CD8-positive, alpha-beta memory T cell (primary cell): ENCODE results near the gene FARS2. TPM values are rescaled to one million over a fixed set of nuclear protein-coding genes. Genes with fewer than 3 reads are reported as not detected.

Experiments used
- CTCF ChIA-PET: fragments of 350-600 bp; sonication (Branson Sonifier 250); formaldehyde crosslinking; loops from one replicate; lab custom pipeline; 2021; ENCODE audit warnings: antibody characterized with exemption; lab: Charles Lee
- POLR2A ChIA-PET: fragments of 350-600 bp; sonication (Branson Sonifier 250); formaldehyde crosslinking; loops from one replicate; lab custom pipeline; 2021; ENCODE audit warnings: antibody characterized with exemption; lab: Charles Lee
- DNase-seq, 5 donors: peaks; one replicate each; pipeline versions ENCODE4 v3.0.0 to v3.0.0-alpha.2; 2020 to 2022; ENCODE audit warnings: mixed read lengths in 1 of 5
- H3K27ac ChIP-seq: one replicate; pipeline ENCODE4 v1.7.0; 2013; ENCODE audit warnings: low read depth, mild to moderate bottlenecking, low read length, moderate library complexity
- H3K27me3 ChIP-seq: 2 replicates; pipeline ENCODE4 v1.7.0; 2013; ENCODE audit warnings: low read length, mild to moderate bottlenecking; ENCODE audit not compliant: insufficient read depth, poor library complexity, severe bottlenecking
- H3K36me3 ChIP-seq: 2 replicates; pipeline ENCODE4 v1.7.0; 2013; ENCODE audit warnings: mild to moderate bottlenecking, low read length, moderate library complexity; ENCODE audit not compliant: insufficient read depth
- H3K4me1 ChIP-seq: 2 replicates; pipeline ENCODE4 v1.7.0; 2013; ENCODE audit warnings: mild to moderate bottlenecking, low read length, moderate library complexity; ENCODE audit not compliant: insufficient read depth
- H3K4me3 ChIP-seq: 2 replicates; pipeline ENCODE4 v1.7.0; 2013; ENCODE audit warnings: mild to moderate bottlenecking, low read length
- H3K9me3 ChIP-seq: 2 replicates; pipeline ENCODE4 v1.7.0; 2013; ENCODE audit warnings: mild to moderate bottlenecking, low read length
- H3K27ac Mint-ChIP-seq, 8 donors: one replicate each; pipeline ENCODE4 v1.8.0; 2020 to 2021; ENCODE audit warnings: mixed read lengths in 8 of 8, mild to moderate bottlenecking in 6 of 8, inconsistent platforms in 3 of 8, moderate library complexity in 3 of 8
- H3K27me3 Mint-ChIP-seq, 2 donors: one replicate each; pipeline ENCODE4 v1.8.0; 2020 to 2021; ENCODE audit warnings: mixed read lengths in 2 of 2, mild to moderate bottlenecking in 1 of 2, moderate library complexity in 1 of 2
- H3K36me3 Mint-ChIP-seq, 3 donors: one replicate each; pipeline ENCODE4 v1.8.0; 2020 to 2021; ENCODE audit warnings: mixed read lengths in 3 of 3, inconsistent platforms in 1 of 3, mild to moderate bottlenecking in 1 of 3
- H3K4me1 Mint-ChIP-seq, 3 donors: one replicate each; pipeline ENCODE4 v1.8.0; 2020 to 2021; ENCODE audit warnings: mixed read lengths in 3 of 3, inconsistent platforms in 1 of 3, mild to moderate bottlenecking in 1 of 3
- H3K4me3 Mint-ChIP-seq, 7 donors: one replicate each; pipeline ENCODE4 v1.8.0; 2020 to 2021; ENCODE audit warnings: mixed read lengths in 7 of 7, mild to moderate bottlenecking in 6 of 7, moderate library complexity in 4 of 7, inconsistent platforms in 2 of 7
- H3K9me3 Mint-ChIP-seq, 5 donors: one replicate each; pipeline ENCODE4 v1.8.0; 2020 to 2022; ENCODE audit warnings: mixed read lengths in 5 of 5, mild to moderate bottlenecking in 3 of 5, moderate library complexity in 2 of 5, inconsistent platforms in 1 of 5
- polyA plus RNA-seq: library from polyadenylated mRNA; unstranded; fragments of 300-500 nt; fragmentation: Illumina TruSeq; gene quantifications from one replicate; pipeline ENCODE4 v1.2.3, GENCODE V29; 2021
- total RNA-seq, 2 experiments: library from RNA; stranded (reverse); gene quantifications; one replicate each; pipeline ENCODE4 v1.2.3, GENCODE V29; 2021

FARS2 gene
- total and polyA plus RNA-seq, 3 experiments from 2014 or later = 24.5 to 26.0 (median 24.9) TPM

GRCh38 chr6:5498579-5498899 is 237.2 kb downstream of the FARS2 start:
- Mint-ChIP-seq H3K9me3 (no peaks in the 10 kb centered on the region), H3K4me3 (peak overlapping the region in 6 of 7 donors; percentile 42 to 79 (median 72)), H3K27me3 (no peaks in the 10 kb centered on the region), H3K4me1 (peaks cover 17 to 32% (median 32%) of the 10 kb centered on the region in 3 donors), H3K27ac (peak overlapping the region in 6 of 8 donors; percentile 6 to 91 (median 48)), H3K36me3 (peaks cover 8 to 12% (median 12%) of the 10 kb centered on the region in 3 donors)
- no peaks in the 10 kb centered on the region for H3K36me3 ChIP-seq
- DNase-seq = no peak
- no peak overlapping the region for H3K27ac ChIP-seq
- no peaks in the 10 kb centered on the region for H3K27me3 ChIP-seq
- POLR2A ChIA-PET = no interaction called here
- H3K4me3 ChIP-seq = no peak overlapping the region
- CTCF ChIA-PET = no interaction called here
- H3K4me1 ChIP-seq = no peaks in the 10 kb centered on the region
- H3K9me3 ChIP-seq = no peaks in the 10 kb centered on the region

DNA sequence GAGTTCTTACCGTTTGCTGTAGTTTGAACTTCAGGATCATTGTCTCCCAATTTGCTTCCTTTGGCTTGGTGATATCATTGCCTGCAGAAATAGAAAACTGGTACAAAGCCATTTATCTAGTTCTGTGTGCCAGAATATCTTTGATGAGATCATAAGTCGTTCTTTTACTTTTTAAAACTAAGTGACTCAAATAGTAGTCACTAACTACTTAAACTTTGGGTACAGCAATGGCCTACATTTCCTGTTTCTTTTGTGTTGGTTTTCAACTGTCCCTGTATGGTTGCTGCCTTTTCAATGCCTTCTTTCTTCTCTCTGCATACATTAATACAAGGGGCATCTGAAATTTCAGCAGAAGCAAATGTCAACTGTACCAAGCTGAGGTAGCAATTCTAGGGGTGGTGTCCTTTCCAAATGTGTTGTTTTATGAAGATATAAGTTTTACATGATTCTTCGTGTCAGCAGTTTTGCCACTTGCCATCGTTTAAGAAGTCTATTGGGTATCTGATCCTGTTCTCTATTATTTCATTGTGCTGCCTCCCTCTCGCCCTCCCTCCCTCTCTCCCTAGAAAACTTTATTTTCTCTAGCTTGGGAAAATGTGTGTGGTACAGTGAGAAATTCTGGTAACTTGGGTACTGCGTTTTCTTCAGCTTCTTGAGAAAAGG is 238.5 kb downstream of the FARS2 start:
- no peaks in the 10 kb centered on the region for H3K36me3 ChIP-seq
- H3K9me3 ChIP-seq = no peaks in the 10 kb centered on the region
- POLR2A ChIA-PET = interaction anchor here (0.7 kb wide), 1 partner anchor 632 kb away, joined by 3 read pairs; no protein-coding TSS in a partner anchor
- Mint-ChIP-seq H3K4me1 (peaks cover 17 to 32% (median 32%) of the 10 kb centered on the region in 3 donors), H3K9me3 (no peaks in the 10 kb centered on the region), H3K27me3 (no peaks in the 10 kb centered on the region), H3K4me3 (peak overlapping the region in 2 of 7 donors; percentile 18 to 33), H3K36me3 (peaks cover 8 to 12% (median 9%) of the 10 kb centered on the region in 3 donors), H3K27ac (peak overlapping the region in 4 of 8 donors; percentile 17 to 55 (median 44))
- no peak overlapping the region for H3K27ac ChIP-seq
- H3K4me1 ChIP-seq = no peaks in the 10 kb centered on the region
- no peak overlapping the region for H3K4me3 ChIP-seq
- CTCF ChIA-PET = interaction anchor here (1.2 kb wide), 1 partner anchor 29 kb away, joined by 3 read pairs; no protein-coding TSS in a partner anchor
- H3K27me3 ChIP-seq = no peaks in the 10 kb centered on the region
- DNase-seq = no peak

GRCh38 chr6:5501837-5502236 is 240.5 kb downstream of the FARS2 start:
- Mint-ChIP-seq H3K27ac (peak overlapping the region in 2 of 8 donors; percentile 46 to 58), H3K9me3 (no peaks in the 10 kb centered on the region), H3K36me3 (peaks cover 8 to 12% (median 11%) of the 10 kb centered on the region in 3 donors), H3K4me3 (no peak overlapping the region), H3K27me3 (no peaks in the 10 kb centered on the region), H3K4me1 (peaks cover 29 to 41% (median 40%) of the 10 kb centered on the region in 3 donors)
- Histone ChIP-seq H3K9me3 (no peaks in the 10 kb centered on the region), H3K36me3 (no peaks in the 10 kb centered on the region), H3K27ac (no peak overlapping the region), H3K4me3 (no peak overlapping the region), H3K27me3 (no peaks in the 10 kb centered on the region), H3K4me1 (peaks cover 10% of the 10 kb centered on the region)
- ChIA-PET POLR2A (no interaction called here), CTCF (no interaction called here)
- no peak for DNase-seq

DNA sequence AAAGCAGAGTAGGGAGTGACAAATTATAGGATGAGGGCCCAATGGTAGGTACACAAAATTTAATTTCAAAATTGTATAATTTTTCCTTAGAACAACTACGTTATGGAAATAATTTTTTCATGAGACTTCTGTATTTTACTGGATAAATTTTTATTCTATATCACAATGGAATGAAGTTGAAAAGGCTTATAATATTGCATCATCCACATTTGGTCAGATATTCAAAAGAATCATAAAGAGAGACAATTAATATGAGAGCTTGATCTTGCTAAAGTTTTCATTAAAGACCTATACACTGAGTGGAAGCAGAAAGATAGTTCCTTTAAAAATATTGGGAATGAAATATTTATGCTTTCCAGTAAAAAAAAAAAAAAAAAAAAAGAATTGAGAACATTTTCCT is 242.8 kb downstream of the FARS2 start:
- Mint-ChIP-seq H3K9me3 (no peaks in the 10 kb centered on the region), H3K36me3 (peaks cover 7 to 8% (median 7%) of the 10 kb centered on the region in 3 donors), H3K27me3 (no peaks in the 10 kb centered on the region), H3K4me3 (no peak overlapping the region), H3K27ac (no peak overlapping the region), H3K4me1 (peaks cover 36 to 45% (median 41%) of the 10 kb centered on the region in 3 donors)
- DNase-seq = no peak
- Histone ChIP-seq H3K27ac (no peak overlapping the region), H3K9me3 (no peaks in the 10 kb centered on the region), H3K27me3 (no peaks in the 10 kb centered on the region), H3K36me3 (no peaks in the 10 kb centered on the region), H3K4me3 (no peak overlapping the region), H3K4me1 (peaks cover 21% of the 10 kb centered on the region)
- POLR2A ChIA-PET = interaction anchor here (0.5 kb wide), 1 partner anchor 12 kb away, joined by 3 read pairs; no protein-coding TSS in a partner anchor
- CTCF ChIA-PET = interaction anchor here (2.0 kb wide), 1 partner anchor 11 kb away, joined by 6 read pairs; no protein-coding TSS in a partner anchor

- H3K4me1 ChIP-seq = peaks cover 21% of the 10 kb centered on the region
- H3K27me3 ChIP-seq = no peaks in the 10 kb centered on the region
- H3K4me3 ChIP-seq = no peak overlapping the region
- Mint-ChIP-seq H3K27me3 (no peaks in the 10 kb centered on the region), H3K27ac (peak overlapping the region in 2 of 8 donors; percentile 21 to 47), H3K9me3 (no peaks in the 10 kb centered on the region), H3K4me1 (peaks cover 24 to 28% (median 26%) of the 10 kb centered on the region in 3 donors), H3K4me3 (peak overlapping the region in 1 of 7 donors; percentile 33), H3K36me3 (peaks cover 3 to 9% (median 3%) of the 10 kb centered on the region in 3 donors)
- ChIA-PET CTCF (interaction anchor here (1.2 kb wide), 1 partner anchor 9 kb away, joined by 4 read pairs; no protein-coding TSS in a partner anchor), POLR2A (no interaction called here)
- no peak overlapping the region for H3K27ac ChIP-seq
- H3K9me3 ChIP-seq = no peaks in the 10 kb centered on the region
- no peaks in the 10 kb centered on the region for H3K36me3 ChIP-seq
- no peak for DNase-seq
These were observed 244.8 kb downstream of the FARS2 start for GRCh38 chr6:5506149-5506548.

GRCh38 chr6:5506597-5506996 is 245.3 kb downstream of the FARS2 start:
- Mint-ChIP-seq H3K36me3 (peaks cover 3 to 9% (median 4%) of the 10 kb centered on the region in 3 donors), H3K4me1 (peaks cover 26 to 28% (median 27%) of the 10 kb centered on the region in 3 donors), H3K4me3 (peak overlapping the region in 4 of 7 donors; percentile 41 to 82 (median 54)), H3K27ac (peak overlapping the region in 4 of 8 donors; percentile 32 to 47 (median 35)), H3K9me3 (no peaks in the 10 kb centered on the region), H3K27me3 (no peaks in the 10 kb centered on the region)
- CTCF ChIA-PET = no interaction called here
- no peaks in the 10 kb centered on the region for H3K9me3 ChIP-seq
- H3K4me1 ChIP-seq = peaks cover 21% of the 10 kb centered on the region
- no peak for DNase-seq
- no peaks in the 10 kb centered on the region for H3K27me3 ChIP-seq
- POLR2A ChIA-PET = no interaction called here
- peak overlapping the region; percentile 12 for H3K4me3 ChIP-seq
- no peak overlapping the region for H3K27ac ChIP-seq
- H3K36me3 ChIP-seq = no peaks in the 10 kb centered on the region

DNA sequence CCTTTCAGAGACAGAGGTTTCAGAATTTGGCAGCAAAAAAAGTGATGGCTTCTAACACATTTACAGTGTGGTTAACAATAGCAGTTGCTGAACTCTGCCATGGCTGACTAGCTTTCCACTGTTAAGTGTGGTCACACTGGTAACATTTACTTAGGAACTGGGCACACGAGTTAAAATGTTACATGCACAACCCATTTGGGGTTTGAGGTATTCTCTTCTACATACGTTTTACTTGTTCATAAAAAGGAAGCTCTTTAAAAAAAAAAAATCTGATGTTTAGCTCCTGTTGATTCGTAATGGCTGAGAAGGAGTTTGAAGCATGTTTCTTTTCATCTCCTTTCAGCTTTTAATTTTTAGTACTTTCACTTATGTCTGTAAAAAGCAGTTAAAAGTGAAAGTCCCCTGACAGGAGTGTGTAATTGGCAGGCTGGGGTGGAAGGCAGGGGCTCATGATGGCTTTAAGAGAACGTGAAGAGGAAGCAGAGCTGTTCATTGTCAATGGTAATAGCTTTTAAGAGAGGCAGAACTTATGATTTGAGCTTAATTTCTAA is 245.9 kb downstream of the FARS2 start:
- peaks cover 0 to 4% (median 4%) of the 10 kb centered on the region in 3 donors for H3K36me3 Mint-ChIP-seq
- POLR2A ChIA-PET = no interaction called here
- H3K4me3 Mint-ChIP-seq = peak overlapping the region in 6 of 7 donors; percentile 25 to 82 (median 54)
- no peaks in the 10 kb centered on the region for H3K27me3 Mint-ChIP-seq
- H3K9me3 ChIP-seq = no peaks in the 10 kb centered on the region
- H3K27me3 ChIP-seq = no peaks in the 10 kb centered on the region
- peaks cover 21% of the 10 kb centered on the region for H3K4me1 ChIP-seq
- H3K27ac ChIP-seq = no peak overlapping the region
- DNase-seq = peak in 2 of 5 donors; percentile 20 to 36
- H3K4me3 ChIP-seq = peak overlapping the region; percentile 12
- no peaks in the 10 kb centered on the region for H3K9me3 Mint-ChIP-seq
- no peaks in the 10 kb centered on the region for H3K36me3 ChIP-seq
- H3K4me1 Mint-ChIP-seq = peaks cover 24 to 29% (median 27%) of the 10 kb centered on the region in 3 donors
- CTCF ChIA-PET = no interaction called here
- H3K27ac Mint-ChIP-seq = peak overlapping the region in 7 of 8 donors; percentile 5 to 58 (median 33)

GRCh38 chr6:5509106-5509505 is 247.8 kb downstream of the FARS2 start:
- Mint-ChIP-seq H3K4me1 (peaks cover 29 to 39% (median 33%) of the 10 kb centered on the region in 3 donors), H3K27ac (no peak overlapping the region), H3K9me3 (no peaks in the 10 kb centered on the region), H3K27me3 (no peaks in the 10 kb centered on the region), H3K36me3 (peaks cover 0 to 8% (median 4%) of the 10 kb centered on the region in 3 donors), H3K4me3 (no peak overlapping the region)
- Histone ChIP-seq H3K27ac (no peak overlapping the region), H3K9me3 (no peaks in the 10 kb centered on the region), H3K27me3 (no peaks in the 10 kb centered on the region), H3K36me3 (no peaks in the 10 kb centered on the region), H3K4me1 (peaks cover 21% of the 10 kb centered on the region), H3K4me3 (no peak overlapping the region)
- no peak for DNase-seq
- ChIA-PET CTCF (no interaction called here), POLR2A (no interaction called here)
